RWPE2 (cell line): ENCODE measurements around the gene NFYC.
"Not testable (repeated sequence)": the region's sequence is repeated elsewhere in the genome, so short reads cannot be mapped to it uniquely, and the experiment has no call there.

Source experiments
- ATAC-seq: fragments of 200-7000 bp; cut with Tn5 transposase; 3 replicates; pipeline ENCODE4 v1.9.1; 2021; ENCODE audit warnings: low read depth
- DNase-seq: peaks from one replicate; pipeline ENCODE4 v3.0.0-alpha.2; 2020; ENCODE audit warnings: low spot score
- H3K27ac ChIP-seq: fragments of 450-650 bp; 2 replicates; pipeline ENCODE4 v1.5.1; 2017; ENCODE audit warnings: mild to moderate bottlenecking; ENCODE audit not compliant: poor library complexity, severe bottlenecking
- H3K27me3 ChIP-seq: fragments of 250-450 bp; sonication (Bioruptor Pico); 2 replicates; pipeline ENCODE4 v1.5.1; 2021; ENCODE audit warnings: mild to moderate bottlenecking, moderate library complexity; ENCODE audit not compliant: insufficient read depth, poor library complexity, severe bottlenecking
- H3K36me3 ChIP-seq: fragments of 250-450 bp; sonication (Bioruptor Pico); 2 replicates; pipeline ENCODE4 v1.5.1; 2020; ENCODE audit warnings: low read depth, mild to moderate bottlenecking, moderate library complexity
- H3K4me1 ChIP-seq: fragments of 250-450 bp; sonication (Bioruptor Pico); 2 replicates; pipeline ENCODE4 v1.5.1; 2021; ENCODE audit warnings: mild to moderate bottlenecking, moderate library complexity; ENCODE audit not compliant: insufficient read depth, poor library complexity, severe bottlenecking
- H3K4me3 ChIP-seq: fragments of 250-450 bp; sonication (Bioruptor Pico); 2 replicates; pipeline ENCODE4 v1.5.1; 2021; ENCODE audit warnings: mild to moderate bottlenecking, moderate library complexity; ENCODE audit not compliant: severe bottlenecking
- H3K9me3 ChIP-seq: fragments of 250-450 bp; sonication (Bioruptor Pico); 2 replicates; pipeline ENCODE4 v1.5.1; 2021; ENCODE audit warnings: mild to moderate bottlenecking, moderate library complexity; ENCODE audit not compliant: severe bottlenecking
- TF ChIP-seq, protein P1 (sequence below): fragments of 450-650 bp; IDR thresholded peaks from one replicate; pipeline ENCODE4 v1.5.1; 2017; ENCODE audit warnings: mild to moderate bottlenecking, moderate library complexity; ENCODE audit not compliant: poor library complexity, severe bottlenecking

Gene NFYC

GRCh38 chr1:40696294-40696693 is 4.8 kb downstream of the NFYC start:
- no peaks in the 10 kb centered on the region for H3K9me3 ChIP-seq
- no peaks in the 10 kb centered on the region for H3K27me3 ChIP-seq
- TF ChIP-seq, protein P1, sequence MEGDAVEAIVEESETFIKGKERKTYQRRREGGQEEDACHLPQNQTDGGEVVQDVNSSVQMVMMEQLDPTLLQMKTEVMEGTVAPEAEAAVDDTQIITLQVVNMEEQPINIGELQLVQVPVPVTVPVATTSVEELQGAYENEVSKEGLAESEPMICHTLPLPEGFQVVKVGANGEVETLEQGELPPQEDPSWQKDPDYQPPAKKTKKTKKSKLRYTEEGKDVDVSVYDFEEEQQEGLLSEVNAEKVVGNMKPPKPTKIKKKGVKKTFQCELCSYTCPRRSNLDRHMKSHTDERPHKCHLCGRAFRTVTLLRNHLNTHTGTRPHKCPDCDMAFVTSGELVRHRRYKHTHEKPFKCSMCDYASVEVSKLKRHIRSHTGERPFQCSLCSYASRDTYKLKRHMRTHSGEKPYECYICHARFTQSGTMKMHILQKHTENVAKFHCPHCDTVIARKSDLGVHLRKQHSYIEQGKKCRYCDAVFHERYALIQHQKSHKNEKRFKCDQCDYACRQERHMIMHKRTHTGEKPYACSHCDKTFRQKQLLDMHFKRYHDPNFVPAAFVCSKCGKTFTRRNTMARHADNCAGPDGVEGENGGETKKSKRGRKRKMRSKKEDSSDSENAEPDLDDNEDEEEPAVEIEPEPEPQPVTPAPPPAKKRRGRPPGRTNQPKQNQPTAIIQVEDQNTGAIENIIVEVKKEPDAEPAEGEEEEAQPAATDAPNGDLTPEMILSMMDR: no peak
- peaks cover 21% of the 10 kb centered on the region for H3K4me1 ChIP-seq
- H3K27ac ChIP-seq: no peak overlapping the region
- H3K4me3 ChIP-seq: no peak overlapping the region
- ATAC-seq (no peak), DNase-seq (no peak)
- no peaks in the 10 kb centered on the region for H3K36me3 ChIP-seq

DNA sequence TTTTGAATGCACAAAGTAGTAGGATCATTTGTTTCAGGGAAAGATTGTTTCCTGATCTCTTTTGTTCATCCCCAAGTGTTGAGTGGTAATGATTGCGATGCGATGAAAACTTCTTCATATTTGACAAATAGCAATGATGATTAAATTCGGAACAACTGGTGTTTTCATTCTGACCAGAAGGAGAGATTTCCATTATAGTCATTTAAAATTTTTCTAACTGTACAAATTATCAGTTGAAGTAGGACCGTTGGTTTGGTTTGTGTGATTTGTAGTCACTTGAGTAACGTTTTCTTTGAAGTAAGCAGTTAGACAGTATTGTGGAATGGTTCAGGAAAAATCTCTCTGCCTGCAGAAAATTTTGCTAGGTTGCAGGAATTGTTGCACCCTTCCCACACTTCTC is 5.9 kb downstream of the NFYC start:
- H3K9me3 ChIP-seq: no peaks in the 10 kb centered on the region
- peaks cover 21% of the 10 kb centered on the region for H3K4me1 ChIP-seq
- no peak overlapping the region for H3K4me3 ChIP-seq
- no peak overlapping the region for H3K27ac ChIP-seq
- no peaks in the 10 kb centered on the region for H3K27me3 ChIP-seq
- ATAC-seq (no peak), DNase-seq (no peak)
- TF ChIP-seq, protein P1: no peak
- H3K36me3 ChIP-seq: no peaks in the 10 kb centered on the region

DNA sequence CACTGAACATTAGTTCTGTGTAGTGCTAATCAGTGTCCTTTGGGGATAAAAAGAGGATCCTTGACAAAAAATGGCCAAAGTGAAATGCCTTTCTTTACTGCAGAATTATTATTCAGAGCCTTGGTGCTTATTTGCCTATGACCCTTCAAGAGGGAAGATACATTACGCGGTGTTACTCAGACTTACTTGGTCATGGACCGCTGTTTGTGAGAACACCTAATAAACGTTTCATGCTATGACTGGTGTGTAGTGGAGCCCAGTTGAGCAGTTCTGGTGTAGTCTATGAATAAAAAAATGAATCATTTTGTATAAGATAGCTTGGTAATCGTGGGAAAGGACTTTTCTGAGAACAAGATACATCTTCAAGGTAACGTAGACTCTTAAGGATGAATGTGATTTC is 8.3 kb downstream of the NFYC start:
- Histone ChIP-seq H3K36me3 (no peaks in the 10 kb centered on the region), H3K4me3 (no peak overlapping the region), H3K4me1 (peaks cover 18% of the 10 kb centered on the region), H3K27ac (no peak overlapping the region), H3K27me3 (no peaks in the 10 kb centered on the region), H3K9me3 (no peaks in the 10 kb centered on the region)
- DNase-seq (no peak), ATAC-seq (no peak)
- TF ChIP-seq, protein P1: no peak

GRCh38 chr1:40701684-40702083 is 10.2 kb downstream of the NFYC start:
- Histone ChIP-seq H3K9me3 (no peaks in the 10 kb centered on the region), H3K36me3 (no peaks in the 10 kb centered on the region), H3K27me3 (no peaks in the 10 kb centered on the region), H3K27ac (no peak overlapping the region), H3K4me3 (no peak overlapping the region), H3K4me1 (peaks cover 18% of the 10 kb centered on the region)
- TF ChIP-seq, protein P1: no peak
- no peak for ATAC-seq
- DNase-seq: no peak

DNA sequence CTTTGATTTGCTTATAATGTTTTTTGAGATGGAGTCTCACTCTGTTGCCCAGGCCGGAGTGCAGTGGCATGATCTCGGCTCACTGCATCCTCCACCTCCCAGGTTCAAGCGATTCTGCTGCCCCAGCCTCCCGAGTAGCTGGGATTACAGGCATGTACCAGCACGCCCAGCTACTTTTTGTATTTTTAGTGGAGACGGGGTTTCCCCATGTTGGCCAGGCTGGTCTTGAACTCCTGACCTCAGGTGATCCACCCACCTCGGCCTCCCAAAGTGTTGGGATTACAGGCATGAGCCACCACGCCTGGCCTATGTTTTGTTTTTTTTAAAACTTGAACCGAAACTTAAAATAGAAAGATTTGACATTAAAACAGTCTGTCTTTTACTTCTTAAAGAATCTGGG is 11.3 kb downstream of the NFYC start:
- not testable (repeated sequence) for H3K36me3 ChIP-seq, ATAC-seq, H3K9me3 ChIP-seq, H3K27ac ChIP-seq, H3K4me3 ChIP-seq, H3K27me3 ChIP-seq, DNase-seq
- H3K4me1 ChIP-seq: peaks cover 18% of the 10 kb centered on the region
